Measurements from ENCODE around the gene MAT2A.
"Not testable (repeated sequence)": the region's sequence is repeated elsewhere in the genome, so short reads cannot be mapped to it uniquely, and the experiment has no call there.

The MAT2A gene

GRCh38 chr2:85534881-85535280, 4.1 kb upstream of the MAT2A start:
- Mint-ChIP-seq H3K4me3 (no peak overlapping the region), H3K36me3 (peaks cover 4% of the 10 kb centered on the region)
- CTCF ChIA-PET = interaction anchor here (0.7 to 3.8 kb wide), 4 partner anchors 8 to 115 kb away, joined by 3 to 17 read pairs (median 3); no protein-coding TSS in a partner anchor

GRCh38 chr2:85536479-85536878, 2.5 kb upstream of the MAT2A start:
- Mint-ChIP-seq H3K9me3 (no peaks in the 10 kb centered on the region), H3K4me3 (no peak overlapping the region), H3K27ac (no peak overlapping the region), H3K27me3 (no peaks in the 10 kb centered on the region), H3K36me3 (peaks cover 20% of the 10 kb centered on the region), H3K4me1 (peaks cover 30% of the 10 kb centered on the region)
- DNase-seq = no peak
- CTCF ChIA-PET = interaction anchor here (1.0 to 3.8 kb wide), 4 partner anchors 15 to 117 kb away, joined by 3 to 17 read pairs (median 8); no protein-coding TSS in a partner anchor

More at GRCh38 chr2:85534881-85535280, 4.1 kb upstream of the MAT2A start:
- H3K9me3 Mint-ChIP-seq = no peaks in the 10 kb centered on the region
- H3K27me3 Mint-ChIP-seq = no peaks in the 10 kb centered on the region
- peaks cover 17% of the 10 kb centered on the region for H3K4me1 Mint-ChIP-seq
- no peak overlapping the region for H3K27ac Mint-ChIP-seq
- no peak for DNase-seq

GRCh38 chr2:85537600-85538506, 1.1 kb upstream of the MAT2A start:
- no peaks in the 10 kb centered on the region for H3K9me3 Mint-ChIP-seq
- peak; percentile 54 for DNase-seq
- peaks cover 43% of the 10 kb centered on the region for H3K4me1 Mint-ChIP-seq

GRCh38 chr2:85539361-85540132, 579 bp downstream of the MAT2A start:
- H3K27ac Mint-ChIP-seq = peak overlapping the region; percentile 90
- H3K4me1 Mint-ChIP-seq = peaks cover 53% of the 10 kb centered on the region
- peaks cover 48% of the 10 kb centered on the region for H3K36me3 Mint-ChIP-seq
- peak overlapping the region; percentile 92 for H3K4me3 Mint-ChIP-seq
- H3K27me3 Mint-ChIP-seq = no peaks in the 10 kb centered on the region
- CTCF ChIA-PET = interaction anchor here (0.8 to 8.1 kb wide), 7 partner anchors 9 to 148 kb away, joined by 3 to 62 read pairs (median 3); partner anchors contain the start of gene SH2D6
- DNase-seq = peak; percentile 83
- H3K9me3 Mint-ChIP-seq = no peaks in the 10 kb centered on the region

More at GRCh38 chr2:85537600-85538506, 1.1 kb upstream of the MAT2A start:
- peak overlapping the region; percentile 92 for H3K4me3 Mint-ChIP-seq
- CTCF ChIA-PET = interaction anchor here (1.5 to 8.1 kb wide), 3 partner anchors 13 to 118 kb away, joined by 12 to 62 read pairs (median 17); partner anchors contain the start of gene SH2D6
- no peaks in the 10 kb centered on the region for H3K27me3 Mint-ChIP-seq
- peak overlapping the region; percentile 90 for H3K27ac Mint-ChIP-seq
- H3K36me3 Mint-ChIP-seq = peaks cover 34% of the 10 kb centered on the region

GRCh38 chr2:85540133-85540648, 1.2 kb downstream of the MAT2A start:
- Mint-ChIP-seq H3K27me3 (no peaks in the 10 kb centered on the region), H3K9me3 (no peaks in the 10 kb centered on the region), H3K36me3 (peaks cover 54% of the 10 kb centered on the region), H3K4me3 (peak overlapping the region; percentile 92), H3K4me1 (peaks cover 53% of the 10 kb centered on the region), H3K27ac (peak overlapping the region; percentile 83)
- CTCF ChIA-PET = interaction anchor here (1.3 to 8.1 kb wide), 4 partner anchors 8 to 148 kb away, joined by 3 to 62 read pairs (median 20); partner anchors contain the start of gene SH2D6
- DNase-seq = no peak

GRCh38 chr2:85541262-85541661, 2.3 kb downstream of the MAT2A start:
- peak overlapping the region; percentile 92 for H3K4me3 Mint-ChIP-seq
- CTCF ChIA-PET = interaction anchor here (0.8 to 8.1 kb wide), 4 partner anchors 11 to 149 kb away, joined by 3 to 62 read pairs (median 20); partner anchors contain the start of gene SH2D6
- H3K36me3 Mint-ChIP-seq = peaks cover 60% of the 10 kb centered on the region
- no peaks in the 10 kb centered on the region for H3K9me3 Mint-ChIP-seq
- DNase-seq = no peak
- H3K27ac Mint-ChIP-seq = no peak overlapping the region
- no peaks in the 10 kb centered on the region for H3K27me3 Mint-ChIP-seq
- peaks cover 53% of the 10 kb centered on the region for H3K4me1 Mint-ChIP-seq

GRCh38 chr2:85541753-85542457, 2.9 kb downstream of the MAT2A start:
- H3K4me3 Mint-ChIP-seq = peak overlapping the region; percentile 92
- peaks cover 48% of the 10 kb centered on the region for H3K4me1 Mint-ChIP-seq
- no peaks in the 10 kb centered on the region for H3K27me3 Mint-ChIP-seq
- no peak for DNase-seq
- H3K36me3 Mint-ChIP-seq = peaks cover 63% of the 10 kb centered on the region
- CTCF ChIA-PET = interaction anchor here (0.8 to 8.1 kb wide), 3 partner anchors 10 to 121 kb away, joined by 3 to 62 read pairs (median 34); partner anchors contain the start of gene SH2D6
- no peaks in the 10 kb centered on the region for H3K9me3 Mint-ChIP-seq
- peak overlapping the region; percentile 21 for H3K27ac Mint-ChIP-seq

- CTCF ChIA-PET = interaction anchor here (0.7 to 8.1 kb wide), 3 partner anchors 9 to 122 kb away, joined by 3 to 62 read pairs (median 34); partner anchors contain the start of gene SH2D6
- Mint-ChIP-seq H3K27me3 (no peaks in the 10 kb centered on the region), H3K4me3 (peak overlapping the region; percentile 17), H3K9me3 (no peaks in the 10 kb centered on the region), H3K4me1 (peaks cover 39% of the 10 kb centered on the region), H3K36me3 (peaks cover 65% of the 10 kb centered on the region), H3K27ac (peak overlapping the region; percentile 4)
- DNase-seq = no peak
These were observed 3.8 kb downstream of the MAT2A start for GRCh38 chr2:85542777-85543176.

- CTCF ChIA-PET = interaction anchor here (1.2 to 8.1 kb wide), 3 partner anchors 61 to 154 kb away, joined by 3 to 62 read pairs (median 3); partner anchors contain the start of gene SH2D6
- not testable (repeated sequence) for DNase-seq, H3K27ac Mint-ChIP-seq, H3K27me3 Mint-ChIP-seq, H3K9me3 Mint-ChIP-seq, H3K4me3 Mint-ChIP-seq
- Mint-ChIP-seq H3K36me3 (peaks cover 68% of the 10 kb centered on the region), H3K4me1 (peaks cover 37% of the 10 kb centered on the region)
These were observed 5.3 kb downstream of the MAT2A start for GRCh38 chr2:85544254-85544691.

GRCh38 chr2:85544915-85545779, 6.2 kb downstream of the MAT2A start:
- DNase-seq, H3K9me3 Mint-ChIP-seq, H3K4me3 Mint-ChIP-seq, H3K27ac Mint-ChIP-seq, H3K27me3 Mint-ChIP-seq: not testable (repeated sequence)
- H3K36me3 Mint-ChIP-seq = peaks cover 71% of the 10 kb centered on the region
- peaks cover 37% of the 10 kb centered on the region for H3K4me1 Mint-ChIP-seq
- CTCF ChIA-PET = interaction anchor here (0.8 to 8.1 kb wide), 4 partner anchors 60 to 155 kb away, joined by 3 to 62 read pairs (median 3); partner anchors contain the start of gene SH2D6

- DNase-seq = no peak
- H3K9me3 Mint-ChIP-seq = no peaks in the 10 kb centered on the region
- peaks cover 30% of the 10 kb centered on the region for H3K4me1 Mint-ChIP-seq
- CTCF ChIA-PET = interaction anchor here (0.8 to 8.1 kb wide), 2 partner anchors 125 to 155 kb away, joined by 3 to 62 read pairs; partner anchors contain the start of gene SH2D6
- H3K27ac Mint-ChIP-seq = no peak overlapping the region
- H3K27me3 Mint-ChIP-seq = no peaks in the 10 kb centered on the region
- H3K36me3 Mint-ChIP-seq = peaks cover 69% of the 10 kb centered on the region
- no peak overlapping the region for H3K4me3 Mint-ChIP-seq
These were observed 6.8 kb downstream of the MAT2A start for GRCh38 chr2:85545780-85546240.
